Lower lobe of right lung (tissue), 2 donors: Measurements from ENCODE around the gene BNC2. TPM values are rescaled to one million over a fixed set of nuclear protein-coding genes. Genes with fewer than 3 reads are reported as not detected.

Experiments used
- ATAC-seq, 2 donors: fragments of 200-7000 bp; cut with Tn5 transposase; one replicate each; pipeline ENCODE4 v1.9.1; 2020 to 2022; ENCODE audit warnings: mild to moderate bottlenecking in 2 of 2, moderate library complexity in 2 of 2
- DNase-seq: peaks from one replicate; pipeline ENCODE4 v3.0.0-alpha.2; 2020
- H3K27ac ChIP-seq: fragments of 200-600 bp; one replicate; pipeline ENCODE4 v1.8.0; 2022
- H3K27me3 ChIP-seq: fragments of 200-600 bp; one replicate; pipeline ENCODE4 v1.8.0; 2022; ENCODE audit warnings: low read depth
- H3K36me3 ChIP-seq: fragments of 200-600 bp; one replicate; pipeline ENCODE4 v1.8.0; 2022; ENCODE audit warnings: mild to moderate bottlenecking
- H3K4me1 ChIP-seq: fragments of 200-600 bp; one replicate; pipeline ENCODE4 v1.8.0; 2022
- H3K4me3 ChIP-seq: fragments of 200-600 bp; one replicate; pipeline ENCODE4 v1.8.0; 2022; ENCODE audit warnings: mild to moderate bottlenecking
- H3K9me3 ChIP-seq: fragments of 200-600 bp; one replicate; pipeline ENCODE4 v1.8.0; 2022
- CTCF ChIP-seq: fragments of 200-600 bp; IDR thresholded peaks from one replicate; pipeline ENCODE4 v1.8.0; 2022; ENCODE audit warnings: antibody characterized with exemption, mild to moderate bottlenecking
- intact Hi-C: fragments of 100-400 bp; cut with DNase I; formaldehyde crosslinking; loops from one replicate; pipeline ENCODE4 v1.11.0; 2022
- total RNA-seq: library from RNA; stranded (reverse); fragmentation: NEBNext Ultra II Directional; extraction: Animal tissue kit (Norgen Biotek cat#: 25700); gene quantifications from one replicate; pipeline ENCODE4 v1.2.1, GENCODE V29; 2021
- donor health status: DM: no; HTN: yes; CAD: no; lungs with severe emphysema.

Gene BNC2
- total RNA-seq, 1 donor from 2014 or later = 15.0 TPM

DNA sequence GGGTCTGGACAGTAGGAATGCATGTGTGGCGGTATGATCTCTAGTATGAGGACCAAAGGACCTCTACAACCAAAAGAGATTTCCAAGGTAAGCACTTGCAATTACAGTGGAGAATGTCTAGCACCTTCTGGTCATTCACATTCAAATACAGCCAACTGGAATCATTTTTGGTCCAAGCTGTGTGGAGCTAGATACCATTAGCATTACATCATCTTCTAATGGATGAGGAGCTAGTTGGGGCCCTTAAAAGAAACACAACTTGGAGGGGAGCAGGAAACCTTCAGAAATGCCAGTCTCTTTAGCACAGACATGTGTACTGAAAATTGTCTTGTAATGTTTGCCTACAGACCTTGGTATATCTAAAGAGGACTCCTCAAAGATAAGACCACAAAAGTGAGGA is 244.7 kb downstream of the BNC2 start:
- H3K4me3 ChIP-seq = no peak overlapping the region
- H3K27me3 ChIP-seq = no peaks in the 10 kb centered on the region
- intact Hi-C loops = no loop called here
- peak in 1 of 2 donors; percentile 76 for ATAC-seq
- no peaks in the 10 kb centered on the region for H3K9me3 ChIP-seq
- no peak for TF ChIP-seq CTCF
- H3K36me3 ChIP-seq = no peaks in the 10 kb centered on the region
- H3K27ac ChIP-seq = no peak overlapping the region
- DNase-seq = no peak
- peaks cover 21% of the 10 kb centered on the region for H3K4me1 ChIP-seq

GRCh38 chr9:16625161-16625631 is 245.3 kb downstream of the BNC2 start:
- peaks cover 21% of the 10 kb centered on the region for H3K4me1 ChIP-seq
- ATAC-seq = no peak
- no peak overlapping the region for H3K4me3 ChIP-seq
- no peaks in the 10 kb centered on the region for H3K9me3 ChIP-seq
- TF ChIP-seq CTCF = no peak
- intact Hi-C loops = no loop called here
- no peak for DNase-seq
- no peaks in the 10 kb centered on the region for H3K36me3 ChIP-seq
- no peaks in the 10 kb centered on the region for H3K27me3 ChIP-seq
- no peak overlapping the region for H3K27ac ChIP-seq

DNA sequence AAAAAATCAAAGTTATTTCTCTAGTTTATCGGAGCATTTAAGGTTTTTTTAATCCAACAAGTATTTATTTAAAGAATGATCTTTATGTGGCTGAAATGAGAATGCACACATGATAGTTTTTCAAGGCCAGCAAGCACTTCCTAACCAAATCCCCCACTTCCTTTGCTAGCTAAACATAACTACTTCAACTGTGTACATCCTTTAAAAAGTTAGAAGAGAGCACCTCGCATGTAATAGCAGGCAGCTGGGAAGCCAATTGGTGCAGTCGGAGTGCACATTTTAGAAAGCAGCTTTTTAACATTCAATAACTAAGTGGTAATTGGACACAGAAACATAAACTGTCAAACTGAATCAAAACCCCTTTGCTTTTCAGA is 245.7 kb downstream of the BNC2 start:
- H3K27me3 ChIP-seq = no peaks in the 10 kb centered on the region
- ATAC-seq (no peak), DNase-seq (no peak)
- no peaks in the 10 kb centered on the region for H3K9me3 ChIP-seq
- TF ChIP-seq CTCF = no peak
- H3K36me3 ChIP-seq = no peaks in the 10 kb centered on the region
- intact Hi-C loops = no loop called here
- H3K4me3 ChIP-seq = no peak overlapping the region
- H3K4me1 ChIP-seq = peaks cover 21% of the 10 kb centered on the region
- no peak overlapping the region for H3K27ac ChIP-seq

GRCh38 chr9:16623989-16624743 is 246.3 kb downstream of the BNC2 start:
- no peak overlapping the region for H3K27ac ChIP-seq
- no peaks in the 10 kb centered on the region for H3K36me3 ChIP-seq
- DNase-seq (no peak), ATAC-seq (no peak)
- intact Hi-C loops = no loop called here
- H3K4me3 ChIP-seq = no peak overlapping the region
- no peaks in the 10 kb centered on the region for H3K9me3 ChIP-seq
- no peaks in the 10 kb centered on the region for H3K27me3 ChIP-seq
- TF ChIP-seq CTCF = no peak
- H3K4me1 ChIP-seq = peaks cover 21% of the 10 kb centered on the region

DNA sequence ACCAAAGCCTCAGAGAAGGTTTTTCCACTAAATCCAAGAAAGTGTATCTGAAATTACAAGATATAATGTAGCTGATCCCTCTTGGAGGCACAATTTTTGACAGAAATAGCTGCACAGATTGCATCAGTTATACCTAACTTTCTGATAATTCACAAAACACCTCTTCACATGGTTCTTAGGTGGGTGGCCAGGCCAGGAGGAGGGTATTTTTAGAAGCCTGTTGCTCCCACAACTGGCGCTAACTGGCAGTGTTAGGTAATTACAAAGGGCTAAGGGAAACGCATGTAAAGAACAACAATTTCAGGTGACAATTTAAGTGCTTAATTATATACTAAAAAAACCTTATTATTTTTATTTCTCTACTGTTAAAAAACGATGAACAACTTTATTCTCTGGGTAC is 247.9 kb downstream of the BNC2 start:
- Histone ChIP-seq H3K36me3 (no peaks in the 10 kb centered on the region), H3K27me3 (no peaks in the 10 kb centered on the region), H3K9me3 (no peaks in the 10 kb centered on the region), H3K4me3 (no peak overlapping the region), H3K27ac (no peak overlapping the region), H3K4me1 (peaks cover 19% of the 10 kb centered on the region)
- intact Hi-C loops = no loop called here
- ATAC-seq (no peak), DNase-seq (no peak)
- no peak for TF ChIP-seq CTCF
